Type B pancreatic cell (in vitro differentiated cells): Measurements from ENCODE around the gene PIEZO2. TPM values are rescaled to one million over a fixed set of nuclear protein-coding genes. Genes with fewer than 3 reads are reported as not detected.

ENCODE experiments used
- DNase-seq: peaks from one replicate; pipeline ENCODE4 v3.0.0; 2021; ENCODE audit warnings: mixed read lengths; ENCODE audit not compliant: unreplicated experiment; ENCODE audit errors: extremely low spot score
- H3K27ac Mint-ChIP-seq: 2 replicates; pipeline ENCODE4 v1.8.0; 2021; ENCODE audit warnings: mild to moderate bottlenecking, mixed read lengths
- H3K27me3 Mint-ChIP-seq: 2 replicates; pipeline ENCODE4 v1.8.0; 2021; ENCODE audit warnings: mixed read lengths
- H3K36me3 Mint-ChIP-seq: 2 replicates; pipeline ENCODE4 v1.8.0; 2021; ENCODE audit warnings: mixed read lengths
- H3K4me1 Mint-ChIP-seq: one replicate; pipeline ENCODE4 v1.8.0; 2021; ENCODE audit warnings: mixed read lengths; ENCODE audit not compliant: unreplicated experiment
- H3K4me3 Mint-ChIP-seq: 2 replicates; pipeline ENCODE4 v1.8.0; 2021; ENCODE audit warnings: mild to moderate bottlenecking, mixed read lengths
- H3K9me3 Mint-ChIP-seq: 2 replicates; pipeline ENCODE4 v1.8.0; 2021; ENCODE audit warnings: mixed read lengths
- total RNA-seq: library from RNA; stranded (reverse); gene quantifications from 2 replicates; pipeline ENCODE4 v1.2.1, GENCODE V29; 2021; ENCODE audit warnings: low replicate concordance
- TF ChIP-seq, protein P1 (sequence below): fragments of 200-600 bp; sonication (generic); conservative IDR thresholded peaks from 2 replicates; pipeline ENCODE4 v1.5.0; 2021; ENCODE audit warnings: antibody characterized with exemption, mild to moderate bottlenecking

PIEZO2 gene
- total RNA-seq, 1 donor from 2014 or later = 38.8 TPM

DNA sequence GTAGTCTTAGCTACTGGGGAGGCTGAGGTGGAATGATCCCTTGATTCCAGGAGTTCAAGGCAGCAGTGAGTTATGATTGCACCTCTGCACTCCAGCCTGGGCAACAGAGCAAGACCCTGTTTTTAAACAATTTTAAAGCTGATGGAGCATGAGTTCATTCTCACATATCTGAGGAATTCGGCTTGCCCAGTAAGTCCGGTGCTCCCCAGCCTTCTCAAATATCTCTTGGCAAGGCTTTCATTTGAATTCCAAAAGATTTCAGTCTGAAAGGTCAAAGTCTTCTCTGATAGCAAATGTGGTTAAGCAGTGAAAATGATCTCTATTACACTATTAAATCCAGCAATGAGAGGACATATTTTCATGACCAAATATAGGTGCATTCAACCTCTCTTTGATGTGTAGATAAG, 27.9 kb downstream of the PIEZO2 start:
- Mint-ChIP-seq H3K4me3 (no peak overlapping the region), H3K27ac (no peak overlapping the region), H3K27me3 (no peaks in the 10 kb centered on the region), H3K9me3 (no peaks in the 10 kb centered on the region), H3K36me3 (peaks cover 5% of the 10 kb centered on the region), H3K4me1 (no peaks in the 10 kb centered on the region)
- no peak for DNase-seq
- TF ChIP-seq, protein P1, sequence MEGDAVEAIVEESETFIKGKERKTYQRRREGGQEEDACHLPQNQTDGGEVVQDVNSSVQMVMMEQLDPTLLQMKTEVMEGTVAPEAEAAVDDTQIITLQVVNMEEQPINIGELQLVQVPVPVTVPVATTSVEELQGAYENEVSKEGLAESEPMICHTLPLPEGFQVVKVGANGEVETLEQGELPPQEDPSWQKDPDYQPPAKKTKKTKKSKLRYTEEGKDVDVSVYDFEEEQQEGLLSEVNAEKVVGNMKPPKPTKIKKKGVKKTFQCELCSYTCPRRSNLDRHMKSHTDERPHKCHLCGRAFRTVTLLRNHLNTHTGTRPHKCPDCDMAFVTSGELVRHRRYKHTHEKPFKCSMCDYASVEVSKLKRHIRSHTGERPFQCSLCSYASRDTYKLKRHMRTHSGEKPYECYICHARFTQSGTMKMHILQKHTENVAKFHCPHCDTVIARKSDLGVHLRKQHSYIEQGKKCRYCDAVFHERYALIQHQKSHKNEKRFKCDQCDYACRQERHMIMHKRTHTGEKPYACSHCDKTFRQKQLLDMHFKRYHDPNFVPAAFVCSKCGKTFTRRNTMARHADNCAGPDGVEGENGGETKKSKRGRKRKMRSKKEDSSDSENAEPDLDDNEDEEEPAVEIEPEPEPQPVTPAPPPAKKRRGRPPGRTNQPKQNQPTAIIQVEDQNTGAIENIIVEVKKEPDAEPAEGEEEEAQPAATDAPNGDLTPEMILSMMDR = no peak

DNA sequence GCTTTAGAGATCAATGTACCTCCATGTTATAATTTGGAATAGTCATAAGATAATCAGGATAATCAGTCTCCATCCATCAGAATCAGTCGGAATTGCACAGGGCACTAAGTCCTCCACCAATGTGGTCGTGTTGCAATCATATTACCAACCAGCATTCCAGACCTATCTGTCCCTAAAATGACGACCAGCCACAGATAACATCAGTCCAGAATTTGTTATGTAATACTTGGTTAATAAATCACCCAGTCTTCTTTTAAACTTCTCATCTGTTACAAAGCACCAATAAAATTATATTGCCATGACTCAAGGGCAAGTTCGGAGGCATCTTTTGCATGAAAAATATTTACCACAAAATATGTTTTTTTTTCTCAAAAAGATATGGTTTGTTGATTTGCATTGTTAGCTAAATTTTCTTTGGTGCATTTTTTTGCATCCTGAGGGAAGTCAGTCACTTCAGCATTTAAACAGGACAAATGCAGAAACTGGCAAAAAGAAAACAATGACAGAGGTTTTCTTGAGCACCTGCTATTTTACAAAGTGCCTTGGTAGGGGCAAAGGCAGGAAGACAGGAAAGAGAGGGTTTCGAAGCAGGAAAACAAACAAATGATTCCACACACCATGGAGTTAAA, 29.3 kb downstream of the PIEZO2 start:
- Mint-ChIP-seq H3K27me3 (no peaks in the 10 kb centered on the region), H3K4me1 (no peaks in the 10 kb centered on the region), H3K9me3 (no peaks in the 10 kb centered on the region), H3K27ac (no peak overlapping the region), H3K36me3 (peaks cover 5% of the 10 kb centered on the region), H3K4me3 (no peak overlapping the region)
- DNase-seq = no peak
- TF ChIP-seq, protein P1 = no peak

DNA sequence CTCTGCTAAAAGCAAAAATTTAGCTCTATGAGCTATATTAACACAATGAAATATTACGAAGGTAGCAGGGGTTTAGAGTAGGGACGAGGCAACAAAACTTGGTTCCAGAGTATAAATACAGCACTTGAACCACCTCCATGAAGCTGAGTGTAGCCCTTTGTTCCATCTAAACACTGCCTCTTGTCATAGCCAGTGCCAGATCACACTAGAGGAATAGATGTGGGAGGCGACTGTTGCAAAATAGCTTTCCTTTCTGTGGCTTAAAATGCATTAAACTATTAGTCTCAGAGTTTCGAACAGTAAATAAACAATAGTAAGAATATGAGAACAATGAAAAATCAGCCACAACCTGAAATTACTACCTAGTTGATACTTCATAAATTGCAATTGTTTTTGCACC, 29.8 kb downstream of the PIEZO2 start:
- Mint-ChIP-seq H3K27me3 (no peaks in the 10 kb centered on the region), H3K4me1 (no peaks in the 10 kb centered on the region), H3K9me3 (no peaks in the 10 kb centered on the region), H3K27ac (no peak overlapping the region), H3K36me3 (peaks cover 5% of the 10 kb centered on the region), H3K4me3 (no peak overlapping the region)
- DNase-seq = no peak
- TF ChIP-seq, protein P1 = no peak

DNA sequence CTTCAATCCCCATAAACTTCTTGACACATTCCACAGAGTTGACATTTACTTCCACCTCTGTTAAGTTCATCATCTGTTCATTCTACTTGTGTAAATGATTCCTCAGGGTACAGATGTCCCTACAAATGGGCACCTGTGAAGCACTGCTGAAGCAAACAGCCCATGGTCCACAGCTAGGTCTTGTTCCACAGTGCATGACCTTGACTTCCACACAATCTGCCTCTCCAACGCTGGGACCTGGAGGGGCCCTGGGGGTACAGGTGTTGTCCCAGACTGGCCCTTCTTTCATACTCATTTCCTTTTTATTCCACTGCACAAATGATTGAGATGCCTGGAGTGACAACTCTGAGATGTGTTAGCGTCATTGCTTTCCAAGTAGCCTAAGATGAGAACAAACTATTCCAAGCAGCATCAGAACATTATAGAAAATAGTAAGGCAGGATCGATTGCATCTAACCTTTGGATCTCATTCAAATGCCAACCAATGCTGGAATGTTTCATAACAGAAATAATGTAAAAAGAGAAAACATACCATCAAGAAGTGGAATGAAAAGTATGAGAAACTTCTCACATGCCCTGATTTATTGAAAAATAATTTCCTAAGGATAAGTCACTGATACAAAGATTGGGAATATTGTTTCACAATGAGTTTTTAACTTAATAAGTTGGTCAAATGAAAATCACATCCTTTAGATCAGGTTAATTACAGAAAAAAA, 31.2 kb downstream of the PIEZO2 start:
- no peak for DNase-seq
- no peak overlapping the region for H3K4me3 Mint-ChIP-seq
- no peak overlapping the region for H3K27ac Mint-ChIP-seq
- TF ChIP-seq, protein P1 = no peak
- H3K4me1 Mint-ChIP-seq = no peaks in the 10 kb centered on the region
- H3K27me3 Mint-ChIP-seq = no peaks in the 10 kb centered on the region
- H3K9me3 Mint-ChIP-seq = no peaks in the 10 kb centered on the region
- peaks cover 6% of the 10 kb centered on the region for H3K36me3 Mint-ChIP-seq

DNA sequence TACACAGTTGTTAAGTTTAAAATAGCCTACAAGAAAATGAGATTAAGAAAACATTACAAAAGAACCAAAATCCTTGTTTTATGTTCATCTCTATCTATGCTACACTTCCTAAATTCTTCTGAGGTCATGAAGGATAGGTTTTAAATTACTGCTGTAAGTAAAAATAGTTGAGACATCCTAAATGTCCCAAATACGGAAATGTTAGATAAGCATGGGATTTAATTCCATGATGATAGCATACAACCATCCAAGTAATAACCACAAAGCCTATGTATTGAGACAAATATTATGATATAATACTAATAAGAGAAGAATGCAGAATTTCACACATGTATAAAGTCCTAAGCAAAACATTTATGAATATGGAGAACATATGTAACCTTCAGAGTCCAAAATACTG, 34.1 kb downstream of the PIEZO2 start:
- Mint-ChIP-seq H3K36me3 (peaks cover 10% of the 10 kb centered on the region), H3K27ac (no peak overlapping the region), H3K4me1 (no peaks in the 10 kb centered on the region), H3K27me3 (no peaks in the 10 kb centered on the region), H3K9me3 (no peaks in the 10 kb centered on the region), H3K4me3 (no peak overlapping the region)
- DNase-seq = no peak
- TF ChIP-seq, protein P1 = no peak
